ENCODE data around the gene ARMC5. TPM values are rescaled to one million over a fixed set of nuclear protein-coding genes. Genes with fewer than 3 reads are reported as not detected.
"Not testable (repeated sequence)": the region's sequence is repeated elsewhere in the genome, so short reads cannot be mapped to it uniquely, and the experiment has no call there.

ARMC5 gene
- total RNA-seq, 1 experiment from 2014 or later, result 8.8 TPM

- ChIA-PET POLR2A (ENCODE audit: low non-redundant PET) (no interaction called here), CTCF (interaction anchor here (1.0 kb wide), 1 partner anchor 457 kb away, joined by 4 read pairs; the partner anchor contains the start of gene HSD3B7)
- DNase-seq (ENCODE audit: low spot score), result no peak
- H3K27me3 ChIP-seq (replicated peaks; ENCODE audit: insufficient read depth, low read depth, low read length, poor library complexity), result no peaks in the 10 kb centered on the region
- H3K27ac ChIP-seq (ENCODE audit: low read depth, low read length, poor library complexity, severe bottlenecking), result no peak overlapping the region
- H3K9me3 ChIP-seq (ENCODE audit: low read depth, low read length, poor library complexity, severe bottlenecking), result no peaks in the 10 kb centered on the region
- intact Hi-C loops (cut with micrococcal nuclease; ENCODE audit: unreplicated experiment), result loop anchor here (2.0 to 5.0 kb wide), 3 partner anchors 240 to 489 kb away; partner anchors contain the start of genes HSD3B7 and PYCARD
- no peaks in the 10 kb centered on the region for H3K4me1 ChIP-seq (ENCODE audit: insufficient read depth, low read length, poor library complexity, severe bottlenecking)
- H3K4me3 ChIP-seq (ENCODE audit: low read depth, low read length, poor library complexity, severe bottlenecking), result no peak overlapping the region
- BruUV-seq (replicated peaks), result no TSS peak
- no peak for TF ChIP-seq EZH2 (IDR thresholded peaks at IDR 0.05; ENCODE audit: borderline replicate concordance, low read depth, low read length, poor library complexity, severe bottlenecking)
- no peak for TF ChIP-seq CTCF (conservative IDR thresholded peaks at IDR 0.05; ENCODE audit: low read depth, low read length)
- H3K36me3 ChIP-seq (ENCODE audit: insufficient read depth, low read length, poor library complexity, severe bottlenecking), result no peaks in the 10 kb centered on the region
Measured at GRCh38 chr16:31441956-31442355, 17.3 kb upstream of the ARMC5 start.

- POLR2A ChIA-PET (ENCODE audit: low non-redundant PET); BruUV-seq (replicated peaks); intact Hi-C loops (cut with micrococcal nuclease; ENCODE audit: unreplicated experiment); H3K27me3 ChIP-seq (replicated peaks; ENCODE audit: insufficient read depth, low read depth, low read length, poor library complexity); DNase-seq (ENCODE audit: low spot score); H3K9me3 ChIP-seq (ENCODE audit: low read depth, low read length, poor library complexity, severe bottlenecking); H3K4me3 ChIP-seq (ENCODE audit: low read depth, low read length, poor library complexity, severe bottlenecking); H3K27ac ChIP-seq (ENCODE audit: low read depth, low read length, poor library complexity, severe bottlenecking); H3K36me3 ChIP-seq (ENCODE audit: insufficient read depth, low read length, poor library complexity, severe bottlenecking); H3K4me1 ChIP-seq (ENCODE audit: insufficient read depth, low read length, poor library complexity, severe bottlenecking): not testable (repeated sequence)
- CTCF ChIA-PET, result interaction anchor here (0.6 kb wide), 1 partner anchor 34 kb away, joined by 6 read pairs; no protein-coding TSS in a partner anchor
Measured at GRCh38 chr16:31445931-31446330, 13.4 kb upstream of the ARMC5 start.

- DNase-seq (ENCODE audit: low spot score), result no peak
- peaks cover 46% of the 10 kb centered on the region for H3K4me1 ChIP-seq (ENCODE audit: insufficient read depth, low read length, poor library complexity, severe bottlenecking)
- no TSS peak for BruUV-seq (replicated peaks)
- POLR2A ChIA-PET (ENCODE audit: low non-redundant PET), result no interaction called here
- H3K4me3 ChIP-seq (ENCODE audit: low read depth, low read length, poor library complexity, severe bottlenecking), result no peak overlapping the region
- H3K27me3 ChIP-seq (replicated peaks; ENCODE audit: insufficient read depth, low read depth, low read length, poor library complexity), result no peaks in the 10 kb centered on the region
- H3K36me3 ChIP-seq (ENCODE audit: insufficient read depth, low read length, poor library complexity, severe bottlenecking), result no peaks in the 10 kb centered on the region
- no peak overlapping the region for H3K27ac ChIP-seq (ENCODE audit: low read depth, low read length, poor library complexity, severe bottlenecking)
- CTCF ChIA-PET, result interaction anchor here (1.0 to 1.2 kb wide), 2 partner anchors 9 to 15 kb away, joined by 3 to 5 read pairs; no protein-coding TSS in a partner anchor
- TF ChIP-seq CTCF (conservative IDR thresholded peaks at IDR 0.05; ENCODE audit: low read depth, low read length) (no peak), EZH2 (IDR thresholded peaks at IDR 0.05; ENCODE audit: borderline replicate concordance, low read depth, low read length, poor library complexity, severe bottlenecking) (no peak)
- intact Hi-C loops (cut with micrococcal nuclease; ENCODE audit: unreplicated experiment), result loop anchor here (5.0 to 10.0 kb wide), 2 partner anchors 244 to 416 kb away; no protein-coding TSS in a partner anchor
- H3K9me3 ChIP-seq (ENCODE audit: low read depth, low read length, poor library complexity, severe bottlenecking), result no peaks in the 10 kb centered on the region
Measured at GRCh38 chr16:31451201-31451600, 8.1 kb upstream of the ARMC5 start.

Data from A673 (cell line).